ENCODE data around the gene ADSL.

Gene ADSL

DNA sequence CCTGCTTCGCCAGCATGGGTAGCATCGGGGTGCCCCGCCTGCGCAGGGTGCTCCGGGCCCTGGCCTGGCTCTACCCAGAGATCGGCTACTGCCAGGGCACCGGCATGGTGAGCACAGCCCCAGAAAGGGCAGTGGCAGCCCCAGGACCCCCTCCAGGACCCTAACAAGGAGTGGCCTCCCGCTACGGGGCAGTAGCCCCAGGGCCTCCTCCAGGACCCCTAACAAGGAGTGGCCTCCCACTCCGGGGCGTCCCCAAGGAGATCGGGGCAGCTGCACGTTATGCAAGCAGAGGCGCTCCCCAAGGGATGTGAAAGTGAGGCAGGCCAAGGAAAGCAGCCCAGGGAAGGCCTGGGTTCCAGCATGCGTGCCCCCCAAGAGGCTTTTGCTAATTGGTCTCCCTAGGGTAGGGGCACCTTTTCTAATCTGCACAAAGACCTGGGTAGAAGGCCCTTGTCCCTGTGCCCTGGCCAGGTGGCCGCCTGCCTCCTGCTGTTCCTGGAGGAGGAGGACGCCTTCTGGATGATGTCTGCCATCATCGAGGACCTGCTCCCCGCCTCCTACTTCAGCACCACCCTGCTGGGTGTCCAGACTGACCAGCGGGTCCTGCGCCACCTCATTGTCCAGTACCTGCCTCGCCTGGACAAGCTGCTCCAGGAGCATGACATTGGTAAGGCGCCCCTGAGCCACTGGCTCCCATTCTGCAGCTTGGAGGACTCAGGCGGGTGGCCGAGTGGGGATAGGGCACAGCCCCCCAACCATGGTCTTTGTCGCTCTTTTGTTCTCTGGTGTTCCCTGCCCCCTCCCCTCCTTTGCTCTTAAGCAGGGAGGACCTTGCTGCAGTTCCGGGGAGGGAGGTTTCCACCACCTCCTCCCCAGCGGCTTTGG lies 59.1 kb downstream of the ADSL start:
- no peak for DNase-seq (ENCODE audit: low read depth)

DNA sequence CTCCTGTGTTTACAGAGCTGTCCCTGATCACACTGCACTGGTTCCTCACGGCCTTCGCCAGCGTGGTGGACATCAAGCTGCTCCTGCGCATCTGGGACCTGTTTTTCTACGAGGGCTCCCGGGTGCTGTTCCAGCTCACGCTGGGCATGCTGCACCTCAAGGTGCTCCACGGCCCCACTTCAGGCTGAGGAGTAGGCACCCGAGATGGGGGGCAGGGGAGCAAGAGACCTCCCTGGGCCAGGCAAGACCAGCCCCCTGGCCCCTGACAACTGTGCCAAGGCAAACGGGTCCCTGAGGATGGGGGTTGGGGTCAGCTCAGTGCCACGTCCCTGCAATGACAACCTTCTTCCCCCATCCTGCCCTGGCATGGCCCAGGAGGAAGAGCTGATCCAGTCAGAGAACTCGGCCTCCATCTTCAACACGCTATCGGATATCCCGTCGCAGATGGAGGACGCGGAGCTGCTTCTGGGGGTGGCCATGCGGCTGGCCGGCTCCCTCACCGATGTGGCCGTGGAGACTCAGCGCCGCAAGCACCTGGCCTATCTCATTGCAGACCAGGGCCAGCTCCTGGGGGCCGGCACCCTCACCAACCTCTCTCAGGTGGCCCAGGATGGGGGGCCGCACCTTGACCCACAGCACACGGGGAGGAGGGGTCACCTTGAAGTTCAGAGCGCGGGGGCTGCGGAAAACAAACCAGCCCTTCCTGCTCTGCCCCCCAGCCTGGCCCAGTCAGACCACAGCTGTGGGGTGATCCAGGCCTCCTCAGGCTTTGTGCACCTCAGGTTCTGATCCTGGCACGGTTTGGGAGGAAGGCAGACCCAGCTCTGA lies 60.0 kb downstream of the ADSL start:
- no peak for DNase-seq (ENCODE audit: low read depth)

DNA sequence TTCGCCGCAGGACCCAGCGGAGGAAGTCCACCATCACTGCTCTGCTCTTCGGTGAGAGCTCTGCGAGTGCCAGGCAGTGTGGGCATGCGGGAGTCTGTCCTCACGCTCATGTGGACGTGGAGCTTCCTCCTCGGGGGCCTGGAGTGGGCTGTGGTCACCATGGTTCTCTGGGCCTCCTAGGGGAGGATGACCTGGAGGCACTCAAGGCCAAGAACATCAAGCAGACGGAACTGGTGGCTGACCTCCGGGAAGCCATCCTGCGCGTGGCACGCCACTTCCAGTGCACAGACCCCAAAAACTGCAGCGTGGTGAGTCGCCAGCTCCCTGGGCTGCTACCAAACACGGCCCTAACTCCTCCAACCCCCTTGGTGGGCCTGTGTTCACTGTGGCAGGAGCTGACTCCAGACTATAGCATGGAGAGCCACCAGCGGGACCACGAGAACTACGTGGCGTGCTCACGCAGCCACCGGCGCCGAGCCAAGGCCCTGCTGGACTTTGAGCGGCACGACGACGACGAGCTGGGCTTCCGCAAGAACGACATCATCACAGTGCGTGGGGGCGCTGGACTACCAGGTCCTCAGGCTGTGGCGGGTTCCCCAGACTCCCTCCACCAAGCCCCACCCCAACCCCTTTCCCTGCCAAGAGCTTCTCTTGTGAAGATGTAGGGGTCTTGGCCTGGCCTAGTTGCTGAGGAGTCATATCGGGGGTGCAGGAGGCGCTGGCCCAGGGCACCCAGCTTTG lies 60.9 kb downstream of the ADSL start:
- no peak for DNase-seq (ENCODE audit: low read depth)

DNA sequence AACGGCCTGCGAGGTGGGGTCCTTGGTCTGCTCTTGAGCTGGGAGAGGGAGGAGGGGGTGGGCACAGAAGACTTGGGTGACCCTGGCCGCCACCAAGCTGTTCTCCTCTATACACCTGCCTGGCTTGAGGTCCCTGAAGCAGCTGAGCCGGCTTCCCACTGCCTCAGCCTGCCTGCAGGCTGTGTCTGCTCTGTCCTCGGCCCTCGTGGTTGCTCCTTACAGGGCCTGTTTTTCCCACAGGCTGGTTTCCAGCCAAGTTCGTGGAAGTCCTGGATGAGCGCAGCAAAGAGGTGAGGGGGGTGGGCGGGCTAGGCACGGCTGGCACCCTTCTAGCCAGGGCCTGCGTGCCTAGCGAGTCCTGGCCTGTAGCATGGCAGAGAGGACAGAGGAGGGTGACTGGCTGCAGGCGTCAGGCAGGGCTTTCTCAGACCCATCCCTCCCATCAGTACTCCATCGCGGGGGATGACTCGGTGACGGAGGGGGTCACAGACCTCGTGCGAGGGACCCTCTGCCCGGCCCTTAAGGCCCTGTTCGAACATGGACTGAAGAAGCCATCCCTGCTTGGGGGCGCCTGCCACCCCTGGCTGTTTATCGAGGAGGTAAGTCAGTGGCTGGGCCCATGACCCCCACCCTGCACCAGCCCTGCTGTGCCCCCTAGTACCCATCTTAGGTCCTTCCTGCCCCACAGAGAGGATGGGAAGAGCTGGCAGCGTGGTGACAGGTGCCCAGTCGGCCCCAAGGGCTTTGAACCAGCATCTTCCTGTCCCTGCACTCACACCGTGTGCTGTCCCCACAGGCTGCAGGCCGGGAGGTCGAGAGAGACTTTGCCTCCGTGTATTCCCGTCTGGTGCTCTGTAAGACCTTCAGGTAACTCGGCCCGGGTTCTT lies 61.8 kb downstream of the ADSL start:
- no peak for DNase-seq (ENCODE audit: low read depth)

DNA sequence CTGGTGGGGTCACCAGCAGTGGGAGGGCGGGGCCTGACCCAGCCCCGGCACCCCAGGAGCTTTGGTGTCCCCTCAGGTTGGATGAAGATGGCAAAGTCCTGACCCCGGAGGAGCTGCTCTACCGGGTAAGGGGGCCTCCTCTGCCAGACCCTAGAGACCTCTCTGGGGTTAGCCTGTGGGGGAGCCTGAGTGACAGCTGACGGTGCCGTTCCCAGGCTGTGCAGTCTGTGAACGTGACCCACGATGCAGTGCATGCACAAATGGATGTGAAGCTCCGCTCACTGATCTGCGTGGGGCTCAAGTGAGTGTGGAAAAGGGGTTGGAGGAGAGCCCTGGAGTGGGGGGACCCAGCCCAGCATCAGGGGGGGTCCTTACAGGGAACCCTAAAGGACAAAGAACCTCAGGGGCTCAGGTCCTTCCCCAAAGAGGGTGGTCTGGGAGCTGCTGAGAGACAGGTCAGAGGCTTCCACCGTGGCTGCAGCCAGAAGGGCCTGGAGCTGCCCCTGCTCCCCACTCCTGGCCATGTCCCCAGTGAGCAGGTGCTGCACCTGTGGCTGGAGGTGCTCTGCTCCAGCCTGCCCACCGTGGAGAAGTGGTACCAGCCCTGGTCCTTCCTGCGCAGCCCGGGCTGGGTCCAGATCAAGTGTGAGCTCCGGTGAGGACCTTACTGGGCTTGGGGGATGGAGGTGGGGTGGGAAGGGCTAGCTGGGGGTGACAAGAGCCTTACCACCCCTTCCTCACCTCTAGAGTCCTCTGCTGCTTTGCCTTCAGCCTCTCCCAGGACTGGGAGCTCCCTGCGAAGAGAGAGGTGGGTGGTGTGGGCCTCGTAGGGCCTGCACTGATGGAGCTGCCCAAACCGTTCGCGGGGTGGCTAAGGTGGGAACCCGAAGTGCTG lies 62.7 kb downstream of the ADSL start:
- DNase-seq (ENCODE audit: low read depth) = no peak

DNA sequence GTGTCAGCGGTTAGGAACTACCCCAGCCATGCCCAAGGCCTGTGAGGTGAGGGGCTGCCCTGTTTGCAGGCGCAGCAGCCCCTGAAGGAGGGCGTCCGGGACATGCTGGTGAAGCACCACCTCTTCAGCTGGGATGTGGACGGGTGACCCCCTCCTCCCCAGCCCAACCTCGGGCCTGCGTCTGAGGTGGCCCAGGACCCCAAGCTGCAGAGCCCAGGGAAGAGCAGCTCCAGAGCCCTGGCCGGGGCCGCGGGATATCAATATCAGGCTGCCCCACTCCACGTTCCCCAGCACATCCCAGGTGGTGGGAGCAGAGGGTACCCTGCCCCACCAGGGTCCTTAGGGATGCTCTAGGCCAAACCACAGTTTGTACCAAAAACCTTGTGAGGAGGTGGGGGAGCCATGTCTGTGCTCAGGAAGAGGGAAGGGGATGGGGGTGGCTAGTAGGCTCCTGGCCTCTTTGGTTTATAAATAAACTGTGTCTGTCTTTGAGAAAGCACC lies 63.4 kb downstream of the ADSL start:
- DNase-seq (ENCODE audit: low read depth) = no peak

DNA sequence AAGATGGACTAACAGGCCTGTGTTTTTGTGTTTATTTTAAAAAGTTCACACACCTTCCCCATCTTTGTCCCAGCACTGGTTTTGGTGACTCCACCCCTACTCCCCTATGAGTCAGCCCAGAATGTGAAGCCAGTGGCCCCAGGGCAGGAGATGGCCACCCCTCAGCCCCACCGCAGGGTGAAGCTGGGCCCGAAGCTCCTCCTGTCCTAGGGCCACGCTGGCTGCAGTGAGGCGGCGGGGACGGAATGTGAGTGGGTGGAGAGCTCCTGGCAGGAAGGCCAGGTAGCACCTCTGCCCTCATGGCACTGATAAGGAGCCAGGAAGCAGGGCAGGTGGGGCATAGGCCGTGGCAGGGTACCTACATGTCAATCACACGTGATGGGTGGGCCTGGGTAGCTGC lies 64.0 kb downstream of the ADSL start:
- DNase-seq (ENCODE audit: low read depth) = no peak

DNA sequence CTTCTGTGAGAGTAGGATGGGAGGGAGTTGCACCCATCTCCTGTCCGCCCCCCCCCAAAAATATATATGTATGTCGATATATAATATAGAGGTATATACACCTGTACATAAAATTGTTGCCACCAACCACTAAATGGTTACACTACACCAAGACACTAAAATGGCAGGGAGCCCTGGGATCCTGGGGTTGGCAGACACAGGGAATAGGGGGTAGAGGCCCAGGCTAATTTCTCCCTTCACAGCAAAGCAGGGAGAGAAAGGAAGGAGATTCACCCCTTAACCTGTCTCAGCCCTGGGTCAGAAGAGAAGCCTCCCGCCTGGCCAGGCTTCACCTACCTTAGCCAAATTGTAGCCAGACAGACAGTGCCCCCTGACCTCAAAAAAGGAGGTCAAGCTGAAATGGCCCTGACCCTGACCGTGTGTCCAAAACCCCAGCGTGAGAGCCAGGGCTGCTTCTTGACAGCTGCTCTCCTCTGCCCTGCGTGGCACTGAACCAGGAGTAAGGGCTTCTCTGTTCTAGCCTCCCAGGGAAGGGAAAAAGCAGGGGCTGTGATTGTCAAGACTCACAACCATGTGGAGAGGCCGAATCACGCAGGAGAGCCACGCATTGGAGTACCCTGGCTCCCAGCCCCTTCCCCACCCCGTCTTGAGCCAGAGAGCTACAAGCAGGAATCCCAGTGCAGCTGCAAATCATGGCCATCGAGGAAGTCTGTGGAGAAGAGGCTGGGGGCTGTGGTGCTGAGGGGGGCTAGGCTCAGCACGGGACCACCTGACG lies 64.6 kb downstream of the ADSL start:
- no peak for DNase-seq (ENCODE audit: low read depth)

DNA sequence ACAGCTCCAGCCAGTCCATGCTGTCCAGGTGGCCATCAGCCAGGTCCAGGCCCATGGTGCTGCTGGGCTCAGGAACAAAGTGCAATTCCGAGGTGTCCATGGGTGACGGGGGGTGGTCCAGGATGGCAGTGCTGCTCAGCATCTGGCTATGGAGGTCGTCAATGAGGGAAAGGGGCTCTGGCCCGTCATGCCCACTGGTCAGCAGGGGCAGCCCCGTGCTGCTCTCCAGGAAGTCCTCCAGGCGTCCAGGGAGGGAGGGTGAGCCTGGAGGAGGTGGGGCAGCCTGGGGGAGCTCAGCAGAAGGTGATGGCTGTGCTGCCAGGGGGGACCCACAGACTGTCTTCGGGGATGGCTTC lies 65.2 kb downstream of the ADSL start:
- DNase-seq (ENCODE audit: low read depth) = no peak

DNA sequence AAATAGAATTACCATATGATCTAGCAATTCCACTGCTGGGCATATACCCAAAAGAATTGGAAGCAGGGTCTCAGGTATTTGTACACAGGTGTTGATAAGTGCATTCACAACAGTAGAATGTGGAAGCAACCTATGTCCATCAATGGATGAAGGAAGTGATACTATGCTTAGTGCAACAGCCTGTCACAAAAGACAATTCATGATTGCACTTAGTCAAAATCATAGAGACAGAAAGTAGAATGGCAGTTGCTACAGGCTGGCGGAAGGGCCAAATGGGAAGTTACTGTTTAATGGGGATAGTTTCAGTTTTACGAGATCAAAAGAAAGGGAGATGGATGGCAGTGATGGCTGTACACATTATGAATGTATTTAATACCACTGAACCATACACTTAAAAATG lies 66.1 kb downstream of the ADSL start:
- no peak for DNase-seq (ENCODE audit: low read depth)

DNA sequence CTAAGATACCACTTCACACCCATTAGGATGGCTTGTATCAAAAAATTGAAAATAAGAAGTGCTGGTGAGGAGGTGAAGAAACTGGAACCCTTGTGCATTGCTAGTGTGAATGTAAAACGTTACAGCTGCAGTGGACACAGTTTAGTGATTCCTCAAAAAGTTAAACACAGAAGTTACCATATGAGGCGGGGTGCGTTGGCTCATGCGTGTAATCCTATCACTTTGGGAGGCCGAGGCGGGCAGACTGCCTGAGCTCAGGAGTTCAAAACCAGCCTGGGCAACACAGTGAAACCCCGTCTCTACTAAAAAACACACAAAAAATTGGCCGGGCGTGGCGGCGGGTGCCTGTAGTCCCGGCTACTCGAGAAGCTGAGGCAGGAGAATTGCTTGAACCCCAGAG lies 67.6 kb downstream of the ADSL start:
- DNase-seq (ENCODE audit: low read depth) = no peak

DNA sequence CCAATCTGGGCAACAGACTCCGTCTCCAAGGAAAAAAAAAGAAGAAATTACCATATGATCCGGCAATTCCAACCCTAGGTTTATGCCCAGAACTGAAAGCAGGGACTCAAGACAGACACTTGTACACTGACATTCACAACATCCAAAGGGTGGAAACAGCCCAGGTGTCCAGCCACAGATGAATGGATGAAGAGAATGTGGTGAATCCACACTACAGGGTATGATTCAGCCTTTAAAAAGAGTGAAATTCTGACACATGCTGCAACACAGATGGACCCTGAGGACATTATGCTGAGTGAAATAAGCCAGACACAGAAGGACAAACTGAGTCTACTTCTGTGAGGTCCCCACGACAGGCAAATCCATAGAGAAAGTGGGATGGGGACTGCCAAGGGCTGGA lies 68.0 kb downstream of the ADSL start:
- no peak for DNase-seq (ENCODE audit: low read depth)

DNA sequence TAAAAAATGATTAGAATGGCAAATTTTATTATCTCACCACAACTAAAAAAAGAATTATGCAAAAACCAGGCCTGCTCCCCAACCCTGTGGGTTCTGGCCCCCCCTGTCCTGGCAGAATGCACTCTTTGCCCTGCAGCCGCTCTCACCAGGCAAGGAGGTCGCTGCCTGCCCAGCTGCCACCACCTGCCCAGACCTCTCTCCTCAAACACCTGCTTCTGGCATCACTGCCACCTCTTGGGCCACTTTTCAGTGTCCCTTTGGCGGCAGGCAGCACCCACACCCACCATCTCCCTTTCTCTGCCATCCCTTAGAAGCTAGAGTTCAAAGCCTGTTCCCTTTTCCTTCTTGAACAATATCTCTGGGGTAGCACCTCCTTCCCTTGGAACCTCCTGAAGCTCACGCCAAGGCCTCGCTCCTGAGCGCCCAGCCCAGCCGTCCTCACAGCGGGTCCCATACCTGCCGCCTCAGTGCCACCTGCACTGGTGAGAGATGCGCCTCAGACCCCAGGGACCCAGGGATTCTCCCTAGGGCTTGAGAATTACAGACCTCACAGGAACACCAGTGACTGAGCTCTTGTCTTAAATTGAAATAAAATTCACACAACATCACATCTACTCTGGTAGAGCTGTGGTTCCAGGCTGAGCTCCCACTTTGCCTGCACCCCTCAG lies 68.7 kb downstream of the ADSL start:
- no peak for DNase-seq (ENCODE audit: low read depth)

DNA sequence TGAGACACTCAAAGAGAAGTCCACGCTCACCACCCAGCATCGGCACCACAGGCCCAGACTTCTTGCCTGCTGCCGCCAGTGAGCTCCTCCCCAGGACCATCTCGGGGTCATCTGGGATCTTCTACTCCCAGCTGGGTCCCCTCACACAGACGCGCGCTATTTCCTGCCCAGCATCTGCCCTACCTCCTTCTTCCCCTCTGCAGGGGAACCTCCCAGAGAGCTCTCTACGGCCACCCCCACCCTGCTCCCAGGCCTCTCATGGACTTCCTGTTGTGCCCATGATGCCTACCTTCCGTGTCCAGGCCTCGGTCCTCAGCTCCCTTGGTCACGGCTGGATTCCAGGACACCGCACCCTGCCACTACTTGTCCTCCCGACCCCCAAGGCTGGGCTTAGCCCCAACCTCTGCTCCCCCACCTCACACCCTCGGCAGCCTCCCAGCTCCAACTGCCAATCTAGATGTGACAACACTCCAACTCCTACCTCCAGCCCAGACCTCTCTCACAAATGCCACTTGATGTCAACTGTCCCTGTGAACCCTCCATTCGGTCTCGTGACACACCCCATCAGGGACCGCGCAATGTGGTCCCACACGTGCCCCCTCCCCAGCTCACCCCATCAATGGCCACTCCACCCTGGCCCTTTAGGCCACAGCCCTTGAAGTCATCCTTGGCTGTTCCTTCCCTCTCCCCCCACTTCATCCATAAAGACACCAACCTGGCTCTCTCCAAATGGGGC lies 69.4 kb downstream of the ADSL start:
- no peak for DNase-seq (ENCODE audit: low read depth)

DNA sequence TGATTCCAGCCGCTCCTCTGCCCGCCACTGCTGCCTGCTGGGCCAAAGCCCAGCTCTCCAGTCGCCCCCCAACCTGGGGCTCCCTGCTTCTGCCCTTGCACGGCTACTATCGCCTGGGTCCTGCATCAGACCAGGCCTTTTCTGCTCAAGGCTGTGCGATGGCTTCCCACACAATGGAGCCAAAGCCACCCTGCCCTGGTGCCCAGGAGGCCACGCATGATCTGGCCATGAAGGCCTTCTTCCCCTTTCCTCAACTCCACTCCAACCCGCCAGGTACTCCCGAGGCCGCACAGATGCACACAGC lies 69.9 kb downstream of the ADSL start:
- no peak for DNase-seq (ENCODE audit: low read depth)

DNA sequence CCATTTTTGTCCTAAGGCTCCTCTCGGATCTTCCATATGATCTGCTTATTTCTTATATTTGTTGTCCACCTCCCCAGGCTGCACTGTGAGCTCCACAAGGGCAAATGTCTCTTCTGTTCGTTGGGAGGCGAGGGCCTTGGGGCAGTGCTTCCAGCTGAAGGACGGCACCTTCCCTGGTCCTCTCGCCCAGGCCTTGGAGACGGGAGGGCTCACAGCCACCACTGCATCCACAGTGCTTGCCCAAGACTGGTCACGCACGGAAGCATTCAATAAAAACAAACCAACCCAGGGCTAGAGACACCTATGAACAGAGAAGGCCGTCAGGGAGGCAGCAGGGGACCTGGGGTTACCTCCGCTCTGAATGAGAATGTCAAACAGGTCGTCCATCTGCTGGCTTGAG lies 70.3 kb downstream of the ADSL start:
- DNase-seq (ENCODE audit: low read depth) = no peak

DNA sequence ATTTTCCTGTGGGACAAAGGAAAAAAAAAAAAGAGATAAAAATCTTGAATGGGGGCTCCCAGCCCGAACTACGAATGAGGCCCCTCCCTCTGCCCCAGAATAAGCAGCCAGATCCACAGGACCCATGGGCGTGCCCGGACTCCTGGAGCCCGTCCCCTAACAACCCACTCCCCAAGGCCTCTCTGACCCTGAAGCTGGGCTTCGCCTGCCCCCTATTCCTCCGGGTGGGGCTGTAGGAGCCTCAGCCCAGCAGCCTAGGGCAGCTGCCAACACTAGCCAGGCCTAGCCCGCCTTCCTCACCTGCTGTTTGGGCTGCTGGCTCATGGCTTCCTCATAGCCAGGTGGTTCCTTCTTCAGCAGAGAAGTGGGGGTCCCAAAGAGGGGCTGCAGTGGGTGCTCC lies 70.7 kb downstream of the ADSL start:
- no peak for DNase-seq (ENCODE audit: low read depth)

DNA sequence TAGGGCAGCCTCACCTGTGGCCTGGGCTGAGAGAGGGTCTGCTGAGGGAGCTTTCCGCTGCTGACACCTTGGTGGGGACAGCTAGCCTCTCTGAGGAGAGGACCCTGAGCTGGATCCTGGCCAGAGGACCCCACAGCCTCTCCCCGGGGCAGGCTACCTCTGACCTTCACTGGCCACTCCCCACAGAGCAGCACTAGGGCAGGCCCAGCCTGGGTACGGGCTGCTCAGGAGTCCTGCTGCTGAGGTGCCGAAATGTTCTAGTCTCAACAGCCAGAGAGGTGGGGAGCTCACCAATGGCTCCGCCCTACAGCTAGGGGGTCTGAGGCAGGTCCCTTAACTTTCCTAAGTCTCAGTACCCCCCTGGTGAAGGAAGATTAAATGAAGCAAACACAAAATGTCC lies 71.6 kb downstream of the ADSL start:
- no peak for DNase-seq (ENCODE audit: low read depth)

Measured in stimulated activated CD8-positive, alpha-beta memory T cell treated with anti-CD3 and anti-CD28 coated beads, Interleukin-12 subunit alpha, Interleukin-12 subunit beta, amount 100 ng/mL, for 1 hour (primary cell).